ENCODE measurements around the gene ATRIP. TPM values are rescaled to one million over a fixed set of nuclear protein-coding genes. Genes with fewer than 3 reads are reported as not detected.
A peak's percentile ranks its signal among the peaks of the same experiment; 100 is the strongest.

Gene ATRIP
- total RNA-seq, 2 donors from 2014 or later, result 11.7 to 16.1 TPM

DNA sequence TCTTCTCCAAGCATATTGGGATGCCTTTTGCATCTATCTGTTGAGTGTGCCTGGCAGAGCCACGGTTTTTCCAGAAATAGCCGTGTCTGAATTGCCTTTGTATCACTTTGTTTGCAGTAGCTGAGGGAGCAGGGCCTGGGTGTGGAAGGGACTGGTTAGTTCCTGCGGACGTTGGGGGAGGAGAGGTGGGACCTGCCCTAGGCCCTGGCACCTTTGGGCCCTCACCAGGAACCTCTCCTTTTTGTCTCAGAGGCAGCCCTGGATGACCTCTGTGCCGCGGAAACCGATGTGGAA, 18.6 kb downstream of the ATRIP start:
- 78 to 80% methylated on average over 1 to 7 of the region's 7 CpGs for WGBS, 2 experiments (ENCODE audit: insufficient coverage in 1 of 2, insufficient read length in 1 of 2)

DNA sequence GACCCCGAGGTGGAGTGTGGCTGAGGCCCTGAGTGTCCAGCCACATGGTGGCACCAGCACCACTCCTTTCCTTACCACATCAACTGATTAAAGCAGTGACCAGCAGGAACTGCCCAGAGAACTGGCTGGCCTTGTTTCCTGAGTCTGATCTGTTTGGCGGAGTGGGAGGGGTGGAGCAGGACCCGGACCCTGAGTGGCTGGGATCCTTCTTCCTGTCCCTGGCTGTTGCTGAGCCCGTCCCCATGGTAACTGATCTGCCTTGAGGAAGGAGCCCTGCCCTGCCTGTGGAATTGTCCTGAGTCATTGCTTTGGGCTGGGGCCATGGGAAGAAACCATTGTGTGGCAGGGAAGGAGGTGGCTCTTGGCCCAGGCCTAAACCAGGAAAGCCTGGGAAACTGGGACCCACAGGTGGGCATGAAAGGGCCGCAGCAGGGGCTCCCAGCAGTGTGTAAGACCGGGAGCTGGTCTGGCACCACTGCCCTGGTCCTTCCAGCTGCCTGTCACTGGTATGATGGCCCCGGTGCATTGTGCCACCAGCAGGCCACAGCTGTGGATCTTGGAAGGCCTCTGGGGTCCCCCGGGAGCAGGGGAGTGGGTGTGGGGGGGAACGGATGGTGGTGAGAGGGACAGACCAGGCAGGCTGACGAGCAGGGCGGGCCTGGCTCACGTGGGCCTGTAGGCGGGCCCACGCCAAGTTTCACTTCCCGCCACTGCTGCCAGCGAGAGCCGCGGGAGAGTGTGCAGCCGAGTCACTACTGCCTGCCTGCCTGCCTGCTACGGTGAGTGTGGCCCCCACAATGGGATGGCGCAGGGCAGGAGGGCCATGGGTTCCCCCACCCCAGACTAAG, 19.2 kb downstream of the ATRIP start:
- H3K36me3 Mint-ChIP-seq (ENCODE audit: low read depth), result peaks cover 35% of the 10 kb centered on the region

More for the DNA sequence above, 18.6 kb downstream of the ATRIP start:
- Histone ChIP-seq H3K36me3 (ENCODE audit: control insufficient read depth, insufficient read depth, low read length) (peaks cover 38% of the 10 kb centered on the region), H3K27me3 (ENCODE audit: control insufficient read depth, insufficient read depth, low read length, poor library complexity, severe bottlenecking) (no peaks in the 10 kb centered on the region), H3K4me3 (ENCODE audit: low read length) (no peak overlapping the region), H3K4me1 (ENCODE audit: control insufficient read depth, insufficient read depth, low read length) (peaks cover 7% of the 10 kb centered on the region), H3K9me3 (ENCODE audit: control insufficient read depth, low read length) (no peaks in the 10 kb centered on the region), H3K27ac (ENCODE audit: low read depth, low read length) (peak overlapping the region; percentile 100), H3K9ac (ENCODE audit: extremely low read depth, low read length, poor library complexity, severe bottlenecking) (no peak overlapping the region)
- no peak for DNase-seq
- Mint-ChIP-seq H3K27ac (peak overlapping the region; percentile 98), H3K4me3 (no peak overlapping the region), H3K36me3 (ENCODE audit: low read depth) (peaks cover 39% of the 10 kb centered on the region), H3K9me3 (no peaks in the 10 kb centered on the region), H3K27me3 (ENCODE audit: insufficient read depth) (no peaks in the 10 kb centered on the region), H3K4me1 (peaks cover 16% of the 10 kb centered on the region)
- TF ChIP-seq, protein P1, sequence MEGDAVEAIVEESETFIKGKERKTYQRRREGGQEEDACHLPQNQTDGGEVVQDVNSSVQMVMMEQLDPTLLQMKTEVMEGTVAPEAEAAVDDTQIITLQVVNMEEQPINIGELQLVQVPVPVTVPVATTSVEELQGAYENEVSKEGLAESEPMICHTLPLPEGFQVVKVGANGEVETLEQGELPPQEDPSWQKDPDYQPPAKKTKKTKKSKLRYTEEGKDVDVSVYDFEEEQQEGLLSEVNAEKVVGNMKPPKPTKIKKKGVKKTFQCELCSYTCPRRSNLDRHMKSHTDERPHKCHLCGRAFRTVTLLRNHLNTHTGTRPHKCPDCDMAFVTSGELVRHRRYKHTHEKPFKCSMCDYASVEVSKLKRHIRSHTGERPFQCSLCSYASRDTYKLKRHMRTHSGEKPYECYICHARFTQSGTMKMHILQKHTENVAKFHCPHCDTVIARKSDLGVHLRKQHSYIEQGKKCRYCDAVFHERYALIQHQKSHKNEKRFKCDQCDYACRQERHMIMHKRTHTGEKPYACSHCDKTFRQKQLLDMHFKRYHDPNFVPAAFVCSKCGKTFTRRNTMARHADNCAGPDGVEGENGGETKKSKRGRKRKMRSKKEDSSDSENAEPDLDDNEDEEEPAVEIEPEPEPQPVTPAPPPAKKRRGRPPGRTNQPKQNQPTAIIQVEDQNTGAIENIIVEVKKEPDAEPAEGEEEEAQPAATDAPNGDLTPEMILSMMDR (conservative IDR thresholded peaks at IDR 0.05), result no peak

DNA sequence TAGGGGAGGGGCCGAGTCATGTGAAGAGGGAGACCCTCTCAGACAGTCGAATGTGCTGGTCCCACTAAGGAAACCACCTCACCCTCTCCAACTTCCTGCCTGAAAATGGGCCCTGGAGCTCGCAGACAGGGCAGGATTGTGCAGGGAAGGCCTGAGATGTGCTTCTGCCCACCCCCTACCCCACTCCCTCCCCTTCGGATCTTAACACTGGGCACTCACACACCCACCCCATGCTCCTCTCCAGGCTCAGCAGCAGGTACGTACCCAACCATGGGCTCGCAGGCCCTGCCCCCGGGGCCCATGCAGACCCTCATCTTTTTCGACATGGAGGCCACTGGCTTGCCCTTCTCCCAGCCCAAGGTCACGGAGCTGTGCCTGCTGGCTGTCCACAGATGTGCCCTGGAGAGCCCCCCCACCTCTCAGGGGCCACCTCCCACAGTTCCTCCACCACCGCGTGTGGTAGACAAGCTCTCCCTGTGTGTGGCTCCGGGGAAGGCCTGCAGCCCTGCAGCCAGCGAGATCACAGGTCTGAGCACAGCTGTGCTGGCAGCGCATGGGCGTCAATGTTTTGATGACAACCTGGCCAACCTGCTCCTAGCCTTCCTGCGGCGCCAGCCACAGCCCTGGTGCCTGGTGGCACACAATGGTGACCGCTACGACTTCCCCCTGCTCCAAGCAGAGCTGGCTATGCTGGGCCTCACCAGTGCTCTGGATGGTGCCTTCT, 20.0 kb downstream of the ATRIP start:
- Mint-ChIP-seq H3K27me3 (ENCODE audit: insufficient read depth) (no peaks in the 10 kb centered on the region), H3K36me3 (ENCODE audit: low read depth) (peaks cover 27% of the 10 kb centered on the region), H3K4me1 (peaks cover 16% of the 10 kb centered on the region), H3K27ac (peak overlapping the region; percentile 98), H3K4me3 (no peak overlapping the region), H3K9me3 (no peaks in the 10 kb centered on the region)
- DNase-seq, result peak; percentile 50
- Histone ChIP-seq H3K27me3 (ENCODE audit: control insufficient read depth, insufficient read depth, low read length, poor library complexity, severe bottlenecking) (no peaks in the 10 kb centered on the region), H3K36me3 (ENCODE audit: control insufficient read depth, insufficient read depth, low read length) (peaks cover 26% of the 10 kb centered on the region), H3K4me1 (ENCODE audit: control insufficient read depth, insufficient read depth, low read length) (peaks cover 7% of the 10 kb centered on the region), H3K4me3 (ENCODE audit: low read length) (no peak overlapping the region), H3K9me3 (ENCODE audit: control insufficient read depth, low read length) (no peaks in the 10 kb centered on the region), H3K9ac (ENCODE audit: extremely low read depth, low read length, poor library complexity, severe bottlenecking) (peak overlapping the region; percentile 77), H3K27ac (ENCODE audit: low read depth, low read length) (peak overlapping the region; percentile 100)
- TF ChIP-seq, protein P1 (conservative IDR thresholded peaks at IDR 0.05), result no peak
- WGBS, 2 experiments (ENCODE audit: insufficient coverage in 1 of 2, insufficient read length in 1 of 2), result 90 to 96% methylated on average over 10 to 19 of the region's 19 CpGs

More for the DNA sequence above, 19.2 kb downstream of the ATRIP start:
- peak overlapping the region; percentile 100 for H3K27ac ChIP-seq (ENCODE audit: low read depth, low read length)
- Mint-ChIP-seq H3K4me3 (peak overlapping the region; percentile 39), H3K27me3 (ENCODE audit: insufficient read depth) (no peaks in the 10 kb centered on the region), H3K4me1 (peaks cover 16% of the 10 kb centered on the region), H3K9me3 (no peaks in the 10 kb centered on the region), H3K27ac (peak overlapping the region; percentile 98)
- no peak overlapping the region for H3K4me3 ChIP-seq (ENCODE audit: low read length)
- H3K36me3 ChIP-seq (ENCODE audit: control insufficient read depth, insufficient read depth, low read length), result peaks cover 33% of the 10 kb centered on the region
- H3K4me1 ChIP-seq (ENCODE audit: control insufficient read depth, insufficient read depth, low read length), result peaks cover 7% of the 10 kb centered on the region
- peak overlapping the region; percentile 77 for H3K9ac ChIP-seq (ENCODE audit: extremely low read depth, low read length, poor library complexity, severe bottlenecking)
- peak; percentile 99 for DNase-seq
- no peaks in the 10 kb centered on the region for H3K9me3 ChIP-seq (ENCODE audit: control insufficient read depth, low read length)
- TF ChIP-seq, protein P1 (conservative IDR thresholded peaks at IDR 0.05), result peak; percentile 87
- H3K27me3 ChIP-seq (ENCODE audit: control insufficient read depth, insufficient read depth, low read length, poor library complexity, severe bottlenecking), result no peaks in the 10 kb centered on the region
- 39 to 78% methylated on average over 4 to 21 of the region's 21 CpGs for WGBS, 2 experiments (ENCODE audit: insufficient coverage in 1 of 2, insufficient read length in 1 of 2)
